Mesenchymal stem cell (in vitro differentiated cells and primary cell): Measurements from ENCODE around the gene DPH2.

ENCODE experiments used
- DNase-seq: peaks from one replicate; pipeline ENCODE4 v3.0.0-alpha.2; 2013
- H2AFZ ChIP-seq: one replicate; pipeline ENCODE4 v1.6.1; 2013; ENCODE audit warnings: low read depth, mild to moderate bottlenecking, control low read depth, inconsistent platforms, low read length, moderate library complexity
- H2AK5ac ChIP-seq: 2 replicates; pipeline ENCODE4 v1.6.1; 2013; ENCODE audit warnings: low read length, moderate library complexity, mild to moderate bottlenecking, inconsistent platforms; ENCODE audit not compliant: severe bottlenecking
- H2BK120ac ChIP-seq: one replicate; pipeline ENCODE4 v1.6.1; 2013; ENCODE audit warnings: low read depth, mild to moderate bottlenecking, inconsistent platforms, low read length, moderate library complexity
- H2BK12ac ChIP-seq, 2 experiments: one replicate each; pipeline ENCODE4 v1.6.1; 2013; ENCODE audit warnings: inconsistent platforms in 2 of 2, low read length in 2 of 2, mild to moderate bottlenecking in 2 of 2, moderate library complexity in 2 of 2, control low read depth in 1 of 2
- H2BK15ac ChIP-seq: one replicate; pipeline ENCODE4 v1.6.1; 2013; ENCODE audit warnings: mild to moderate bottlenecking, low read depth, inconsistent platforms; ENCODE audit not compliant: poor library complexity, severe bottlenecking
- H2BK5ac ChIP-seq: 2 replicates; pipeline ENCODE4 v1.6.1; 2013; ENCODE audit warnings: low read depth, mild to moderate bottlenecking, low read length, control low read depth, inconsistent platforms; ENCODE audit not compliant: poor library complexity, severe bottlenecking
- H3K14ac ChIP-seq, 2 experiments: one replicate each; pipeline ENCODE4 v1.6.1; 2013; ENCODE audit warnings: inconsistent platforms in 2 of 2, low read length in 2 of 2, control low read depth in 1 of 2, mild to moderate bottlenecking in 1 of 2, moderate library complexity in 1 of 2
- H3K18ac ChIP-seq, 2 experiments: one replicate each; pipeline ENCODE4 v1.6.1; 2013; ENCODE audit warnings: inconsistent platforms in 2 of 2, low read length in 2 of 2, control low read depth in 1 of 2, low read depth in 1 of 2, mild to moderate bottlenecking in 1 of 2
- H3K23ac ChIP-seq, 2 experiments: one replicate each; pipeline ENCODE4 v1.6.1; 2013; ENCODE audit warnings: inconsistent platforms in 2 of 2, low read length in 2 of 2, mild to moderate bottlenecking in 2 of 2, moderate library complexity in 2 of 2, control low read depth in 1 of 2
- H3K27ac ChIP-seq: 2 replicates; pipeline ENCODE4 v1.5.1; 2013; ENCODE audit warnings: mild to moderate bottlenecking, moderate library complexity, low read length, control low read depth, inconsistent platforms; ENCODE audit not compliant: poor library complexity, severe bottlenecking
- H3K27me3 ChIP-seq, 2 experiments: 2 replicates each; pipeline versions ENCODE4 v1.6.1 to v1.7.0; 2013; ENCODE audit warnings: low read length in 2 of 2, mild to moderate bottlenecking in 2 of 2, moderate library complexity in 2 of 2, control low read depth in 1 of 2, inconsistent platforms in 1 of 2; ENCODE audit not compliant: control insufficient read depth in 1 of 2, insufficient read depth in 1 of 2
- H3K36me3 ChIP-seq, 2 experiments: 2 replicates each; pipeline versions ENCODE4 v1.6.1 to v1.7.0; 2013; ENCODE audit warnings: low read length in 2 of 2, control low read depth in 1 of 2, inconsistent platforms in 1 of 2, low read depth in 1 of 2, mild to moderate bottlenecking in 1 of 2; ENCODE audit not compliant: insufficient read depth in 2 of 2, control insufficient read depth in 1 of 2
- H3K4ac ChIP-seq, 2 experiments: one replicate each; pipeline ENCODE4 v1.6.1; 2013; ENCODE audit warnings: inconsistent platforms in 2 of 2, low read length in 2 of 2, mild to moderate bottlenecking in 2 of 2, moderate library complexity in 2 of 2, control low read depth in 1 of 2, low read depth in 1 of 2
- H3K4me1 ChIP-seq: 2 replicates; pipeline ENCODE4 v1.6.1; 2013; ENCODE audit warnings: low read depth, low read length, control low read depth; ENCODE audit not compliant: control insufficient read depth, insufficient read depth
- H3K4me2 ChIP-seq: 2 replicates; pipeline ENCODE4 v1.6.1; 2013; ENCODE audit warnings: low read length, mild to moderate bottlenecking, inconsistent platforms; ENCODE audit not compliant: poor library complexity, severe bottlenecking
- H3K4me3 ChIP-seq, 2 experiments: 2 replicates each; pipeline versions ENCODE4 v1.5.1 to v1.7.0; 2013; ENCODE audit warnings: low read length in 2 of 2, mild to moderate bottlenecking in 2 of 2, control low read depth in 1 of 2, low read depth in 1 of 2; ENCODE audit not compliant: insufficient read depth in 1 of 2
- H3K79me1 ChIP-seq: replicated peaks from 2 replicates; pipeline ENCODE4 v1.6.1; 2013; ENCODE audit warnings: mild to moderate bottlenecking, control low read depth, low read length, inconsistent platforms; ENCODE audit not compliant: poor library complexity, severe bottlenecking
- H3K9ac ChIP-seq: 2 replicates; pipeline ENCODE4 v1.7.0; 2013; ENCODE audit warnings: mild to moderate bottlenecking, low read length, moderate library complexity
- H3K9me3 ChIP-seq: 2 replicates; pipeline ENCODE4 v1.7.0; 2013; ENCODE audit warnings: mild to moderate bottlenecking, low read length; ENCODE audit not compliant: control insufficient read depth
- H4K8ac ChIP-seq: one replicate; pipeline ENCODE4 v1.6.1; 2013; ENCODE audit warnings: inconsistent platforms, mild to moderate bottlenecking, low read length, moderate library complexity
- H4K91ac ChIP-seq: one replicate; pipeline ENCODE4 v1.6.1; 2013; ENCODE audit warnings: mild to moderate bottlenecking, low read length, inconsistent platforms
- WGBS: methylation state at CpG from one replicate; pipeline ENCODE4 v1.1.7; 2013; ENCODE audit warnings: mixed read lengths; 5-methylcytosine and 5-hydroxymethylcytosine counted together

The DPH2 gene

GRCh38 chr1:43934986-43935324, 34.9 kb upstream of the DPH2 start:
- Histone ChIP-seq H3K36me3 (peaks cover 3 to 21% of the 10 kb centered on the region in 2 experiments), H4K8ac (no peak overlapping the region), H3K4me2 (no peak overlapping the region), H3K27me3 (peaks cover 11 to 55% of the 10 kb centered on the region in 2 experiments), H2BK5ac (no peak overlapping the region), H2AFZ (no peak overlapping the region), H4K91ac (no peak overlapping the region), H3K14ac (no peak overlapping the region), H3K79me1 (no peaks in the 10 kb centered on the region), H3K9me3 (peaks cover under 1% of the 10 kb centered on the region), H3K18ac (no peak overlapping the region), H3K9ac (no peak overlapping the region), H3K4me1 (peaks cover 49% of the 10 kb centered on the region), H3K4me3 (no peak overlapping the region), H2BK120ac (no peak overlapping the region), H3K27ac (no peak overlapping the region), H3K4ac (no peak overlapping the region), H2BK12ac (no peak overlapping the region), H3K23ac (no peak overlapping the region), H2AK5ac (no peak overlapping the region), H2BK15ac (no peak overlapping the region)
- WGBS = 63% methylated on average over 5 of the region's 5 CpGs
- DNase-seq = no peak

GRCh38 chr1:43935711-43936427, 33.9 kb upstream of the DPH2 start:
- H2BK120ac ChIP-seq = no peak overlapping the region
- peak overlapping the region in 1 of 2 experiments; percentile 12 for H3K4ac ChIP-seq
- peaks cover 48% of the 10 kb centered on the region for H3K4me1 ChIP-seq
- DNase-seq = no peak
- no peak overlapping the region for H3K14ac ChIP-seq
- peaks cover 13 to 57% of the 10 kb centered on the region in 2 experiments for H3K27me3 ChIP-seq
- no peak overlapping the region for H2BK5ac ChIP-seq
- H4K91ac ChIP-seq = peak overlapping the region; percentile 25
- H3K18ac ChIP-seq = peak overlapping the region in 1 of 2 experiments; percentile 14
- no peak overlapping the region for H3K9ac ChIP-seq
- no peak overlapping the region for H3K27ac ChIP-seq
- H2BK12ac ChIP-seq = no peak overlapping the region
- no peak overlapping the region for H2AFZ ChIP-seq
- peaks cover 0 to 12% of the 10 kb centered on the region in 2 experiments for H3K36me3 ChIP-seq
- no peak overlapping the region for H3K23ac ChIP-seq
- no peak overlapping the region for H2AK5ac ChIP-seq
- WGBS = 20% methylated on average over 21 of the region's 48 CpGs
- H4K8ac ChIP-seq = no peak overlapping the region
- no peaks in the 10 kb centered on the region for H3K9me3 ChIP-seq
- H3K4me2 ChIP-seq = peak overlapping the region; percentile 51
- H2BK15ac ChIP-seq = no peak overlapping the region
- H3K79me1 ChIP-seq = no peaks in the 10 kb centered on the region
- H3K4me3 ChIP-seq = peak overlapping the region in 1 of 2 experiments; percentile 46

GRCh38 chr1:43936431-43937151, 33.2 kb upstream of the DPH2 start:
- H2BK12ac ChIP-seq = no peak overlapping the region
- peak overlapping the region; percentile 1 for H3K27ac ChIP-seq
- H2BK5ac ChIP-seq = no peak overlapping the region
- 8% methylated on average over 49 of the region's 56 CpGs for WGBS
- peak overlapping the region; percentile 46 to 66 for H3K4me3 ChIP-seq
- H3K9me3 ChIP-seq = no peaks in the 10 kb centered on the region
- no peak overlapping the region for H2BK120ac ChIP-seq
- peak overlapping the region; percentile 51 for H3K4me2 ChIP-seq
- no peak overlapping the region for H2AK5ac ChIP-seq
- H2AFZ ChIP-seq = no peak overlapping the region
- H4K91ac ChIP-seq = no peak overlapping the region
- peaks cover 0 to 5% of the 10 kb centered on the region in 2 experiments for H3K36me3 ChIP-seq
- no peak overlapping the region for H3K9ac ChIP-seq
- no peak overlapping the region for H3K18ac ChIP-seq
- H3K79me1 ChIP-seq = no peaks in the 10 kb centered on the region
- peaks cover 48% of the 10 kb centered on the region for H3K4me1 ChIP-seq
- H3K23ac ChIP-seq = peak overlapping the region in 1 of 2 experiments; percentile 64
- H3K14ac ChIP-seq = no peak overlapping the region
- H3K4ac ChIP-seq = no peak overlapping the region
- no peak overlapping the region for H4K8ac ChIP-seq
- peak; percentile 56 for DNase-seq
- no peak overlapping the region for H2BK15ac ChIP-seq
- H3K27me3 ChIP-seq = peaks cover 13 to 57% of the 10 kb centered on the region in 2 experiments

- H3K23ac ChIP-seq = no peak overlapping the region
- H2BK12ac ChIP-seq = no peak overlapping the region
- H3K27ac ChIP-seq = no peak overlapping the region
- H2AFZ ChIP-seq = no peak overlapping the region
- H3K9me3 ChIP-seq = no peaks in the 10 kb centered on the region
- no peak overlapping the region for H3K4me3 ChIP-seq
- DNase-seq = no peak
- H3K27me3 ChIP-seq = peaks cover 13 to 57% of the 10 kb centered on the region in 2 experiments
- 90% methylated on average over 8 of the region's 8 CpGs for WGBS
- no peak overlapping the region for H3K18ac ChIP-seq
- H3K79me1 ChIP-seq = no peaks in the 10 kb centered on the region
- no peak overlapping the region for H2BK120ac ChIP-seq
- no peak overlapping the region for H2BK15ac ChIP-seq
- no peaks in the 10 kb centered on the region for H3K36me3 ChIP-seq
- no peak overlapping the region for H3K9ac ChIP-seq
- H4K91ac ChIP-seq = no peak overlapping the region
- no peak overlapping the region for H4K8ac ChIP-seq
- H2AK5ac ChIP-seq = no peak overlapping the region
- H3K4ac ChIP-seq = no peak overlapping the region
- peaks cover 47% of the 10 kb centered on the region for H3K4me1 ChIP-seq
- H2BK5ac ChIP-seq = no peak overlapping the region
- H3K14ac ChIP-seq = no peak overlapping the region
- H3K4me2 ChIP-seq = peak overlapping the region; percentile 51
Measured at GRCh38 chr1:43937179-43937865, 32.5 kb upstream of the DPH2 start.
